Sciatic nerve (tissue), 2 donors: ENCODE measurements around the gene FGGY. TPM values are rescaled to one million over a fixed set of nuclear protein-coding genes. Genes with fewer than 3 reads are reported as not detected.

Source experiments
- ATAC-seq: fragments of 200-7000 bp; cut with Tn5 transposase; one replicate; pipeline ENCODE4 v1.9.1; 2020; ENCODE audit warnings: mild to moderate bottlenecking, moderate library complexity
- DNase-seq: peaks from one replicate; pipeline ENCODE4 v3.0.0-alpha.2; 2020; ENCODE audit warnings: low spot score
- intact Hi-C: fragments of 100-400 bp; cut with DNase I; formaldehyde crosslinking; loops from one replicate; pipeline ENCODE4 v1.14.2; 2022
- total RNA-seq: library from RNA; stranded (reverse); fragmentation: NEBNext Ultra II Directional; extraction: Animal tissue kit (Norgen Biotek cat#: 25700); gene quantifications from one replicate; pipeline ENCODE4 v1.2.1, GENCODE V29; 2021
- donor health status: DM: no; HTN: no; CAD: no.
- donor health status: DM: no; HTN: no; CAD: no.

The FGGY gene
- total RNA-seq, 1 donor from 2014 or later: 41.1 TPM

GRCh38 chr1:59367301-59368007 lies 70.6 kb downstream of the FGGY start:
- intact Hi-C loops: loop anchor here (2.0 kb wide), 1 partner anchor 29 kb away; no protein-coding TSS in a partner anchor
- ATAC-seq (peak; percentile 98), DNase-seq (peak; percentile 74)

- ATAC-seq (peak; percentile 69), DNase-seq (no peak)
- intact Hi-C loops: no loop called here
These were observed 71.2 kb downstream of the FGGY start for GRCh38 chr1:59368008-59368670.

GRCh38 chr1:59375321-59376220 lies 78.7 kb downstream of the FGGY start:
- DNase-seq (no peak), ATAC-seq (peak; percentile 96)
- intact Hi-C loops: no loop called here

GRCh38 chr1:59377350-59377904 lies 80.5 kb downstream of the FGGY start:
- DNase-seq (no peak), ATAC-seq (no peak)
- intact Hi-C loops: no loop called here

GRCh38 chr1:59378621-59379370 lies 81.9 kb downstream of the FGGY start:
- intact Hi-C loops: no loop called here
- DNase-seq (no peak), ATAC-seq (no peak)

- DNase-seq (no peak), ATAC-seq (no peak)
- intact Hi-C loops: no loop called here
These were observed 82.5 kb downstream of the FGGY start for GRCh38 chr1:59379371-59379728.

- ATAC-seq (no peak), DNase-seq (no peak)
- intact Hi-C loops: no loop called here
These were observed 87.1 kb downstream of the FGGY start for GRCh38 chr1:59383963-59384362.

GRCh38 chr1:59384443-59384842 lies 87.5 kb downstream of the FGGY start:
- DNase-seq (no peak), ATAC-seq (no peak)
- intact Hi-C loops: no loop called here

GRCh38 chr1:59388191-59388590 lies 91.3 kb downstream of the FGGY start:
- ATAC-seq (no peak), DNase-seq (no peak)
- intact Hi-C loops: no loop called here

- intact Hi-C loops: no loop called here
- no peak for DNase-seq
- no peak for ATAC-seq
These were observed 93.0 kb downstream of the FGGY start for GRCh38 chr1:59389847-59390246.

- ATAC-seq: no peak
- intact Hi-C loops: no loop called here
- DNase-seq: no peak
These were observed 93.4 kb downstream of the FGGY start for GRCh38 chr1:59390307-59390706.

GRCh38 chr1:59391212-59392179 lies 94.6 kb downstream of the FGGY start:
- no peak for DNase-seq
- intact Hi-C loops: no loop called here
- no peak for ATAC-seq

- DNase-seq: peak; percentile 73
- ATAC-seq: peak; percentile 96
- intact Hi-C loops: no loop called here
These were observed 96.6 kb downstream of the FGGY start for GRCh38 chr1:59393211-59394180.

GRCh38 chr1:59394706-59395425 lies 98.0 kb downstream of the FGGY start:
- ATAC-seq: no peak
- DNase-seq: no peak
- intact Hi-C loops: no loop called here

- DNase-seq: no peak
- ATAC-seq: no peak
- intact Hi-C loops: loop anchor here (2.0 kb wide), 1 partner anchor 30 kb away; no protein-coding TSS in a partner anchor
These were observed 99.5 kb downstream of the FGGY start for GRCh38 chr1:59396387-59396786.
